GM19328 (cell line): ENCODE measurements around the gene TXNRD2.
"Not testable (repeated sequence)": the region's sequence is repeated elsewhere in the genome, so short reads cannot be mapped to it uniquely, and the experiment has no call there.

ENCODE experiments used
- ATAC-seq: cut with Tn5 transposase; IDR thresholded peaks from one replicate; pipeline ENCODE4 v1.9.1; 2021; ENCODE audit warnings: mild to moderate bottlenecking, moderate library complexity; ENCODE audit not compliant: unreplicated experiment

TXNRD2 gene

DNA sequence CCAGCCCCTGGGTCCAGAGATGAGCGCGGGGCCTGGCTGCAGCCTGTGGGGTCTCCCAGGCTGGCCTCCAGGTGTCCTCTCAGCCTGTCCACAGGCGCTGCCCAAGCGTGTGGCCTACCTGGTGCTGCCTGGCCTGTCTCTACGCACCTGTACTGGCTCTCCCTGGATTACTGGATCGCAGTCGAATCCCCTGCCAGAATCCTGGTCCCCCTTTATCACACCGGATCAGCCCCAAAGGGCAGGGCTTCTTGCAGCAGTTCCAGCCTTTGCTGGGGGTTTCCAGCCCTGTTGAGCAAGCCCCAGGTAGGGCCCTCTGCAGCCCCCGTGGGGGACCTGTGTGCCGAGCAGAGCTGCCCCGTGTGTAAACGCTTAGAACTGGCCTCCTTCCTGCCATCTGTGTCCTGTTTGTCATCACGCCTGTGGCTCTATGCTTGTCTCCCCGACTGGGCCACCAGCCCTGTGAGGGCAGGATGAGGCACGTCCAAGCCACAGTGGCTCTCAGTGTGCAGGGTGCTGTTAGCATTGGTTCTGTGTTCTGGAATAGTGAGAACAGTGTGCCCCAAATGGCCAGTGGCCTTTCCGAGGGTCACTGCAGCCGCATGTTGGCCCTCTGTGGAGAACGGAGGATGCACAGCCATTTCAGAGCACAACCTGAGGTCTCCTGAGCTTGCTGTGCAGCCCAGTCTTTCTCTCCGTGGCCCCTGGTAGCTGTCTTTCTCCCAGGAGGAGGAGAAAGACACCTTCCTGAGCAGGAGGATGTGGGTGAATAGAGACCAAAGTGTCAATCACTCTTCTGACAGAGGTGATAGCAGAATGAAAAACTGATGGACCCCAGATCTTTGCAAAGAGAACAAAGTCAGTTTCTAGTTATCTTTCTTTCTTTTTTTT is 13.9 kb upstream of the TXNRD2 start:
- ATAC-seq: no peak

DNA sequence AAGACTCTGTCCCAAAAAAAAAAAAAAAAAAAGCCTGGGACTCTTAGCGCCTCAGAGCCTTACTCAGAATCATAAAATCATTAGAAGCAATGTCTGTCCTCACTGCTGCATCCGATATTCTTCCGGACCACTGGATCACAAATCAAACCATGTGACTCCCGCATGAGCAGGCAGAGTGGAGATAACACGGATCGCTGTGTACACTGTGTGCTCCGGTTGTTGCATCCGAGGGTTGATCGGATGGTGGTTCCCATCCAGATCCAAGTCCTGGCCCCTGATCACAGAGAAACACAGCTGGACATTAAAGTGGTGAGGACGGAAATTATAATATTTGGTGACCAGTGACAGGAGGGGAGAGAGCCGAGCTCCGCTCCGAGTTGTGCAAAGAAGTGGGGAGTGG is 9.7 kb upstream of the TXNRD2 start:
- no peak for ATAC-seq

GRCh38 chr22:19948057-19948760 is 6.6 kb upstream of the TXNRD2 start:
- ATAC-seq: no peak

GRCh38 chr22:19943082-19944026 is 1.7 kb upstream of the TXNRD2 start:
- ATAC-seq: no peak

DNA sequence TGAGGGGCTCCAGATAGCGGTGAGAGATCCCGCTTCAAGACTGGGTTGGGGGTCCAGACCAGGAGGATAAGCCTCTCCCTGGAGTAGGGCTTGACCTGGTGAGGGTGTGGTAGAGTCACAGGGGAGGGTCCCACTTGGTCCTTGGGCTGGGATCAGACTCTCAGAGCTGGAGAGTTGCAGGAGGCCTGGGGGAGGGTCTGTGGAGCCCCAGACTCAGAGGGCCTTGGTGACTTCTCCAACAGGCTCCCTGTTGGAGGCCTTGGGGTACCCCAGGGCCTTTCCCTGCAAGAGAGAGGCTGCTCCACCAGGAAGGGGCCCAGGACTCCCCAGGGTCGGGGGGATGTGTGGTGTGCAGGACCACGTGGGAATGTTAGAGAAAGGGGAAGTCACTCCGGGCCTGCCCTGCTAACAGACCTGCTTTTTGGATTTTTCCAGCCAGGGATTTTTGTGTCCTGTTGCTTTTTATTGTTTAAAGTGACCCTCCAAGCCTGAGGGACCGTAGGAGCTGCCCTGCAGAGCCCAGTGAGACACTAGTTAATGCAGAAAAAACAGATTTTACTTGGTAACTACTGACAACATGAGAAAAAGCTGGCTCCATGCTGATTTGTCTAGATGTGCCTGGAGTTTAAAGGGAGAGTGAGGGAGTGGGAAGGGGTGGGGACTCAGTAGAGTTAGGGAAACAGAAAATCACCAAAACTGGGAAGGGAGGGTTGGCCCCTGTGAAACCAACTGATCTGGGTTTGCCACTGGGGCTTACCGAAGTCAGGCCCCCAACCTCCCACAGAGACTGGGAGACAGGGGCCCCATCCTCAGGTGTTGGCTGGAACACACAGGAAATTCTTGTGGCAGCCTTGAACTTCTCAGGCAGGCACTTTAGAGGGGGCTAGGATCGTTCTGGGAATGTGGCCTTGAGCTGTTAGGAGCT is 801 bp upstream of the TXNRD2 start:
- no peak for ATAC-seq

DNA sequence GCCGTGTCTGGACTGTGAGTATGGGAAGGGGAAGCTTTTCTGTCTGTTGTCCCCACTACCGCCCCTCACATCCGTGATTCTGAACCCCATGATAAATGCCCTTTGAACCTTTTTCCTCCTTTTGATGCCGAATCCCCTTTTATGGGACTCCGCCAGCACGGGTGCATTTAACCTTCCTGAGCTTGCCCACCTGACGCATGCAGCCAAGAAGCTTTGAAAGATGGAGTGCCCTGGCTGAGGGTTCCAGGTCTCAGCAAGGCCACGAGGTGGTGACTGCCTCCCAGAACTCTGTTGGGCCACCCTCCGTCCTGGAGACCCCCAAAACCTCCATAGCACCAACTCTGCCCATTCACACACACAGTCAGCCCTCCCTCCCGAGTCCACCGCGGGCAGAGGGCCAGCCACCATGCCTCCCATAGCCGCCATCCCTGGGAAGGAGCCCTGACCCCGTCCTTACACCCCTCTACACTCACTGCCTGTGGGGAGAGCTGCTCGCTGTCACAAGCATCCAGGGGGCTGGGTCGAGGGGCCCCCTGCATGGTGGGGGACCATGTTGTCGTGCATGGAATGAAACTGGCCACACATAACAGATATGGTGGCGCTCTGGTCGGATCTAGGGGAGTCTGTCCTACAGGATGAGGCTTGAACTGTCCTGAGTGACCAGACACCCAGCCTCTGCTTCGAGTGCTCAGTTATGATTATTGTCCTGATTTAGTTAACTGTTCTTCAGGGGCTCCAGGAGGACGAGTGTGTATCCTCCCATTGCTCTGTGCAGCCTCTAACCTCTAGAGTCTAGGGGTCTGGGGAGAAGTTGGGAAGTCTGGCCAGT is 868 bp downstream of the TXNRD2 start:
- ATAC-seq: no peak

GRCh38 chr22:19937616-19938473 is 3.8 kb downstream of the TXNRD2 start:
- no peak for ATAC-seq

DNA sequence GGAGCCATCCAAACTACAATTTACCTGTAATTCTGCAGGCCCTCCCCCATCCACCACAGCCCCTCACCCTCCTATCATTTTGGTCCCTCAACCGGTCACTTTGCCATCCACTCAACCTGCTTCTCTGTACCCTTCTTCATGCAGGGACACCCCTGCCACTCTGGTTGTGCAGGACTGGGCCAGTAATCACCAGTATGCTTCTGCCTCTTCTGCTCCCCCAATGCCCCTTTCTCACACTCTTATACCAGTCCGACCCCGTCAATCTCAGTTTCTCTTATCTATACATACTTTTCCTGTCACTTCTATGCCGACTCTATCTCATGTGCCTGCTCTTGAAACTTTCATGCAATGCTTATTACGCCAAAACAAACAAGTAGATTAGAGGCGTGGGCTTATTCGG is 5.1 kb downstream of the TXNRD2 start:
- ATAC-seq: no peak

DNA sequence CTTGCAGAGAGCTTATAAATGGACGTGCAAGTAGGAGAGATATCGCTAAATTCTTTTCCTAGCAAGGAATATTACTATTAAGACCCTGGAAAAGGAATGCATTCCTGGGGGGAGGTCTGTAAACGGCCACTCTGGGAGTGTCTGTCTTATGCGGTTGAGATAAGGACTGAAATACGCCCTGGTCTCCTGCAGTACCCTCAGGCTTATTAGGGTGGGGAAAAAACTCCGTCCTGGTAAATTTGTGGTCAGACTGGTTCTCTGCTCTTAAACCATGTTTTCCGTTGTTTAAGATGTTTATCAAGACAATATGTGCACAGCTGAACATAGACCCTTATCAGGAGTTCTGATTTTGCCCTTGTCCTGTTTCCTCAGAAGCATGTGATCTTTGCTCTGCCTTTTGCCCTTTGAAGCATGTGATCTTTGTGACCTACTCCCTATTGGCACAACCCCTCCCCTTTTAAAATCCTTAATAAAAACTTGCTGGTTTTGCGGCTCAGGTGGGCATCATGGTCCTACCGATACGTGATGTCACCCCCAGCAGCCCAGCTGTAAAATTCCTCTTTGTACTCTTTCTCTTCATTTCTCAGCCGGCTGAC is 6.4 kb downstream of the TXNRD2 start:
- ATAC-seq: not testable (repeated sequence)

DNA sequence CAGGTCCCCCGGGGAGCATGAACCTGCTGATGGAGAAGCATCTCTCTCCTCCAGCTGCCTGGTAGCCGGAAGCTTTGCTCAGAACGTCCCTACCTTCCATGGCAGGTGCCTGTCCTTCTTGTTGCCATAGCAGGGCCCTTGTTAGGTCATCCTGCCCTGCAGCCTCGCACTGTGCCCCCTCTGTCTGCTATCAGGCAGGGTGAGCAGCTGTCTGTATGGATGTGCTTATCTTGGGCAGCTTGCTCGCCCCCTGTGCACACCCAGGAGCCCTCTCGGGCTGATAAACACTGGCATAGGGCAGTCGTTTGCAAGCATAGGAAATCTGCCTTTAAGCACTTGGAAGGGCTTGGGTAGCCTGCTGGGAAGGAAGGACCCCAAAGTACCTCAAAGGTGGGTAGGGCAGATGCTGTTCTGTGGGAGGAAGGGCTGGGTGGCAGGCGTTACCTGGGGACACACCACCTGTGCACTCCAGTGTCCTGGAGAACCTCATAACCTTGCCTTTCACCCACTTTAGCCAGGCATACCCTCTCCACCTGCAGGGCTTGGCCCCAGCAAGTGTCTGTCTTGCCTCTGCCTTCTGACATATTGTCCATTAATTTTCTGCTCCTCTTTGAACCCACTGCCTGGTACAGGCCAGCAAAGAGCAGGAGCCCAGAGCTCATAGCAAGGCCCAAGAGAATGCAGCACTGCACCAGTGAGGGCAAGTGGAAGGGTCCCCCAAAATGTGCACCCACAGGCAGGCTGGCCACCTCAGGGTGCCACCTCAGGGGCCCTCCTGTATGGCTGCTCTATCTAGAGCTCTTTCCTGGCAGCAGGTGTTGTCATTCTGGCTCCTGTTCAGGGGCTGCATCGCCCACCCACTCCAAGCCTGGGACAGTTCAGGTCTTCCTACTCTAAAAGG is 8.0 kb downstream of the TXNRD2 start:
- no peak for ATAC-seq

GRCh38 chr22:19932367-19933206 is 9.0 kb downstream of the TXNRD2 start:
- no peak for ATAC-seq

- ATAC-seq: no peak
These were observed 10.1 kb downstream of the TXNRD2 start for GRCh38 chr22:19931514-19931913.

GRCh38 chr22:19930551-19931486 is 10.8 kb downstream of the TXNRD2 start:
- no peak for ATAC-seq

- ATAC-seq: no peak
These were observed 11.8 kb downstream of the TXNRD2 start for GRCh38 chr22:19929586-19930550.
